T47D (cell line): ENCODE measurements around the gene RNF217.

Experiments used
- DNase-seq, 2 experiments: peaks; one replicate each; pipeline versions ENCODE4 v3.0.0 to v3.0.0-alpha.2; 2011 to 2012; ENCODE audit warnings: low read depth in 1 of 2, low spot score in 1 of 2
- JUND ChIP-seq: IDR thresholded peaks from 2 replicates; pipeline ENCODE4 v1.6.1; 2012; ENCODE audit warnings: low read depth
- in situ Hi-C: cut with HindIII; loops from 2 replicates; pipeline ENCODE4 v1.10.0; 2016; ENCODE audit warnings: low sequenced_read_pairs, low pct_unique_long_range_greater_than_20kb

RNF217 gene

DNA sequence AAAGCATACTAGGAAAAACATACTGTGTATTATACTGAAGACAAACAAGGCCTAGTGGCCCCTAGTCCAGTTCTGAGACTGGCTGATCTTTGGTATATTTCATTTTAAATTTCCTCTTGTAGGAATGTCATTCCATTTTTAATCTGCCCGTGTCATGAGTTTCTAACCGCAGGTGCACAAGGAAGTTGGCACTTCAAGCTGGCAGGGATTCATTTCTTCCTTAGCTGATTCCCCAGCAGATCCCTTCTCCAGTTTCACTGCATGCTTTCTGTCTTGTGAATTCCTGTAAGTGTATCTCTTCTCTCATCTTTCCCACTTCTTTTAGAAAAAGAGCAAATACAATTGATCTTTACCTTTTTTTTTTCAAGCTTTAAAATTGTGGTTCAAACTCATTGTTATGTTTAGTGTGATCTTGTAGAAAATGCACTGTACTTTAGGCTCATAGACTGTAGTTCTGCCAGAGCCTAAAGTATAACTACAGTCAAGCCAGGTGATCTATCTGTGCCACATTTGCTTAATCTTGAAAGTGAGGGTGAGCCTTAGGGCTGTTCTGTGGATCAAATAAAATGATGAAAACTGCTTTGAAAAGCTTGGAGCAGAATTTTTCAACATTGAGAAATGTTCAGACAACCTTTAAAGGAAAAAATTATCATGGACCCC is 37.0 kb downstream of the RNF217 start:
- in situ Hi-C loops = no loop called here
- no peak for TF ChIP-seq JUND

DNA sequence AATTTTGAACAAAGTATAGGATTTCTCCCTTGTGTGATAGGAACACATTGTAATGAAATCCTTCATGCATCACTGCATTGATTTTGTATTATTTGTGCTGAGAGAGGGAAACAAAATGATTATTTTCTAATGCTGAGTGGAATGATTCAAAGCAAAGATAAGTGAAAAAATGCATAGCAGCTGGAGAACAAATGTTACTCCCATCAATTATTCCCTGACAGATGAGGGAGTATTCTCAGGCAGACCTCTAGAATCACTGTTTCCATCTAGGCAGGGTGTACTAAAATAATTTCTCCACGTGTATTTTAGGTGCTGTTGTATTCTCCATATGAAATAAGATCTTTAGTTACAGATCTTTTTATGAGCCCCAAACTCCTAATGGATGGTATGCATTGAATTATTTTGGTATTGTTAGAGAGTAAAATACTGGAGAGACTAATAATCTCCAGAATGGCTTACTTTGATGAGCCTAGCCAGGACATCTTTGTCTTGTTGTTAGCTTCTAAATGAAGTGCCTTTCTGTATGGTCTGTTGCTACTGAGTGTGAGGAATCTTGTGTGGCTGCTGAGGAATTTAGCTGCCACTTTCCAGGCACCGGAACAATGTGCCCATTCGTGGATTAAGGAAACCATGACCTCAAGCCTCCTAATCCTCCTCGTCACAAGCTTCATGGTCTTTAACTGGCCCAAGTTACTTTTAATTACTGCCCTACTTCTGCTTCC is 39.6 kb downstream of the RNF217 start:
- in situ Hi-C loops = no loop called here
- TF ChIP-seq JUND = no peak
- DNase-seq = peak in 1 of 2 experiments; percentile 47

More for the DNA sequence above, 37.0 kb downstream of the RNF217 start:
- peak in 1 of 2 experiments; percentile 89 for DNase-seq

- DNase-seq = no peak
- in situ Hi-C loops = no loop called here
- TF ChIP-seq JUND = no peak
Observed at GRCh38 chr6:125002406-125002741, 40.1 kb downstream of the RNF217 start.

DNA sequence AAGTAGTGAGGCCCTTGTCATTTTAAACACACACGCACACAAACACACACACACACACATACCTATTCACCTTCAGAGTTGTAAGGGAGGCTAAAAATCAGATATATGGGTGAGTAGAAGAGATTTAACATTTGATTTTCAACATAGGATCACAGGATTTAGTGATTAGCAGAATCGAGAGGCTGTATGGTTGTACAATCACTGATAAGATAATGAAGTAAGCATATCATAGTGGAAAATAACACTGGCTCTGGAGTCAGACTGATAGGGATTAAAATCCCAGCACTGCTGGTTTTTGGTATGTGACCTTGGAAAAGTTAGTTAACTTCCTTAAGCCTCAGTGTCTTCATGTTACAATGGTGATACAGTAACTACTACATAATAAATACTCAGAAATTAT is 40.8 kb downstream of the RNF217 start:
- in situ Hi-C loops = no loop called here
- no peak for DNase-seq
- TF ChIP-seq JUND = no peak

GRCh38 chr6:125004198-125004597 is 42.0 kb downstream of the RNF217 start:
- in situ Hi-C loops = no loop called here
- DNase-seq = no peak
- TF ChIP-seq JUND = no peak

- TF ChIP-seq JUND = no peak
- no peak for DNase-seq
- in situ Hi-C loops = no loop called here
Observed at GRCh38 chr6:125004797-125005595, 42.8 kb downstream of the RNF217 start.

DNA sequence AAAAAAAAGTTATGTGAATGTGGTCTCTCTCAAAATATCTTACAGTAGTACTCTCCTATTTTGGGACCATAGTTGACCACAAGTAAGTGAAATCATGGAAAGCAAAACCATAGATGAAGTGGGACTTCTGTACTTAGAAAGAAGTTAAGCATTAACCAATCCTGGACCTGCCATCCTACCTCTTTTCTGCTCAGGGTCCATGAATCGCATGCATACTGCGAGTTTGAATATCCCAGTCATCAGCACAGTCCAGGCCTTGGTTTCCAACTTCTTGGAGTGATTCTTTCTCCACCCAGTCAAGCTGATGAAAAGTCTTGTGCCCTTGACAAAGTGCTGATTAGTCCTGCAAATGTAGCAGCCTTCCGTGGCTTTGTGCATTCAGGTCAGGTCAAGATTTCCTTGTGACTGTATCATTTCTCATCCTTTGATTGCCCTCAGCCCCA is 46.0 kb downstream of the RNF217 start:
- in situ Hi-C loops = no loop called here
- DNase-seq = no peak
- no peak for TF ChIP-seq JUND

DNA sequence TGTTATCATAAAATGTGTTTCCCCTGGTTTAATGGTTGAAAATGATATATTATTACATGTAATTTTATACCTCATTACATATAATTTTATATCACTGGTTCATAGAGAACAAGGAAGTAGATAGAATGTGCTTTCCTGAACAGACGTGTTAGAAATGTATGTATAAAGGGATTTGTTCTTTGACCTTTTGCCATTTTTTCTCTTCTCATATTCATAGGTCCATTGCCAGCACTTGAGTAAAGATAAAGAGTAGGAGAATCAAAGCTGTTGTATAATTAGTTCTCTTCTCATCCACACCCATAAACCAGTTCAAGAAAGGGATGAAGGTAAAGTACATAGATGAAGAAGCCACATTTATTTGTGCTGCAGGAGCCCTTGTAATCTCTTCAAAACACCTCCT is 46.7 kb downstream of the RNF217 start:
- TF ChIP-seq JUND = no peak
- no peak for DNase-seq
- in situ Hi-C loops = no loop called here

- in situ Hi-C loops = no loop called here
- TF ChIP-seq JUND = no peak
- DNase-seq = no peak
Observed at GRCh38 chr6:125009578-125009977, 47.3 kb downstream of the RNF217 start.

GRCh38 chr6:125013938-125014660 is 51.9 kb downstream of the RNF217 start:
- in situ Hi-C loops = no loop called here

GRCh38 chr6:125014661-125014957 is 52.4 kb downstream of the RNF217 start:
- no peak for TF ChIP-seq JUND

More at GRCh38 chr6:125013938-125014660, 51.9 kb downstream of the RNF217 start:
- no peak for TF ChIP-seq JUND
- DNase-seq = no peak

GRCh38 chr6:125015152-125015551 is 52.9 kb downstream of the RNF217 start:
- no peak for DNase-seq
- TF ChIP-seq JUND = no peak
- in situ Hi-C loops = no loop called here

More at GRCh38 chr6:125014661-125014957, 52.4 kb downstream of the RNF217 start:
- no peak for DNase-seq
- in situ Hi-C loops = no loop called here
